K562 (cell line): ENCODE data around the gene COG7. TPM values are rescaled to one million over a fixed set of nuclear protein-coding genes. Genes with fewer than 3 reads are reported as not detected.

Experiments used
- ATAC-seq: fragments of 200-7000 bp; cut with Tn5 transposase; 3 replicates; pipeline ENCODE4 v1.9.1; 2020; ENCODE audit warnings: moderate library complexity
- BruUV-seq: library from RNA; stranded (reverse); fragments of 400-500 nt; replicated peaks from 2 replicates; lab custom pipeline; 2021; lab: Mats Ljungman, UMichigan
- CTCF ChIA-PET: fragments of 300-600 bp; formaldehyde crosslinking; extraction: SDS; loops from one replicate; lab custom pipeline; 2021; ENCODE audit warnings: low intra/inter-chr PET ratio; lab: Yijun Ruan, JAX
- POLR2A ChIA-PET: fragments of 300-600, 350-650 bp; sonication (Branson Sonifier 250); formaldehyde crosslinking; extraction: SDS; loops from one replicate; lab custom pipeline; 2021; ENCODE audit warnings: antibody characterized with exemption, inconsistent platforms; lab: Yijun Ruan, JAX
- DNase-seq, 4 experiments: peaks; one replicate each; pipeline versions ENCODE4 v3.0.0 to v3.0.0-alpha.2; 2011 to 2018; ENCODE audit warnings: low spot score in 3 of 4, mixed read lengths in 3 of 4; ENCODE audit errors: extremely low read depth in 1 of 4
- FAIRE-seq: peaks from 2 replicates; lab custom pipeline; 2011; peaks lifted over from hg19 to GRCh38; lab: Jason Lieb, UNC
- H2AFZ ChIP-seq: 2 replicates; pipeline ENCODE4 v1.6.0; 2011; ENCODE audit warnings: low read depth, low read length, control low read depth, inconsistent platforms
- H3K27ac ChIP-seq: fragments of 200-600 bp; 3 replicates; pipeline ENCODE4 v1.8.0; 2011; ENCODE audit warnings: low read depth, mild to moderate bottlenecking, control low read depth, inconsistent platforms, low read length, moderate library complexity, mixed read lengths; ENCODE audit errors: extremely low read depth
- H3K27me3 ChIP-seq, 2 experiments: fragments of 300-600 bp in 1 of 2; 2 replicates in 1 of 2; 3 replicates in 1 of 2; pipeline versions ENCODE4 v1.6.0 to v1.8.0; 2011; ENCODE audit warnings: inconsistent platforms in 2 of 2, low read length in 2 of 2, mild to moderate bottlenecking in 1 of 2, mixed read lengths in 1 of 2, moderate library complexity in 1 of 2; ENCODE audit not compliant: control insufficient read depth in 2 of 2, insufficient read depth in 2 of 2
- H3K36me3 ChIP-seq: fragments of 300-600 bp; 3 replicates; pipeline ENCODE4 v1.8.0; 2011; ENCODE audit warnings: mild to moderate bottlenecking, low read length, inconsistent platforms; ENCODE audit not compliant: control insufficient read depth, insufficient read depth
- H3K4me1 ChIP-seq, 2 experiments: fragments of 200-600 bp in 1 of 2; replicated peaks in 1 of 2; 2 replicates in 1 of 2; 3 replicates in 1 of 2; pipeline versions ENCODE4 v1.5.1 to v1.8.0; 2011; ENCODE audit warnings: inconsistent platforms in 2 of 2, low read length in 2 of 2, mild to moderate bottlenecking in 1 of 2, mixed read lengths in 1 of 2, moderate library complexity in 1 of 2; ENCODE audit not compliant: control insufficient read depth in 2 of 2, insufficient read depth in 2 of 2
- H3K4me2 ChIP-seq: 2 replicates; pipeline ENCODE4 v1.6.1; 2011; ENCODE audit warnings: low read length, control low read depth, inconsistent platforms, mixed read lengths; ENCODE audit not compliant: insufficient read depth
- H3K4me3 ChIP-seq: fragments of 200-600 bp; sonication (generic), shearing (Covaris generic); 2 replicates; pipeline ENCODE4 v1.5.1; 2016; ENCODE audit warnings: control low read depth, inconsistent platforms
- H3K79me2 ChIP-seq: fragments of 200-600 bp; 3 replicates; pipeline ENCODE4 v1.8.0; 2011; ENCODE audit warnings: low read length, inconsistent platforms; ENCODE audit not compliant: control insufficient read depth, insufficient read depth
- H3K9ac ChIP-seq, 2 experiments: 2 replicates each; pipeline versions ENCODE4 v1.6.0 to v1.6.1; 2011; ENCODE audit warnings: low read depth in 2 of 2, low read length in 2 of 2, control low read depth in 1 of 2, inconsistent platforms in 1 of 2, mild to moderate bottlenecking in 1 of 2, mixed read lengths in 1 of 2; ENCODE audit not compliant: insufficient read depth in 1 of 2
- H3K9me1 ChIP-seq: one replicate; pipeline ENCODE4 v1.6.0; 2011; ENCODE audit warnings: inconsistent platforms, mild to moderate bottlenecking, low read length, moderate library complexity; ENCODE audit not compliant: control insufficient read depth, insufficient read depth
- H3K9me3 ChIP-seq: replicated peaks from 2 replicates; pipeline ENCODE4 v1.5.1; 2011; ENCODE audit warnings: low read depth, low read length, inconsistent platforms; ENCODE audit not compliant: control insufficient read depth, insufficient read depth
- H4K20me1 ChIP-seq: replicated peaks from 2 replicates; pipeline ENCODE4 v1.6.1; 2011; ENCODE audit warnings: low read length, inconsistent platforms, mixed read lengths; ENCODE audit not compliant: control insufficient read depth, insufficient read depth
- CEBPB ChIP-seq: fragments of 450-650 bp; IDR thresholded peaks from 2 replicates; pipeline ENCODE4 v1.6.1; 2016; ENCODE audit warnings: missing genetic modification characterization, missing compliant biosample characterization
- HEY1 ChIP-seq: fragments of 250-450 bp; sonication (Bioruptor Pico); IDR thresholded peaks from 2 replicates; pipeline ENCODE4 v1.5.0; 2020; ENCODE audit warnings: mild to moderate bottlenecking, moderate library complexity, borderline replicate concordance
- MEF2D ChIP-seq: conservative IDR thresholded peaks from 2 replicates; pipeline ENCODE4 v1.6.1; 2016; ENCODE audit warnings: low read depth, missing genetic modification characterization, missing compliant biosample characterization
- NCOA1 ChIP-seq: fragments of 450-650 bp; IDR thresholded peaks from 2 replicates; pipeline ENCODE4 v1.6.1; 2016; ENCODE audit warnings: low read depth
- NCOA2 ChIP-seq, 2 experiments: fragments of 450-650 bp; IDR thresholded peaks; 2 replicates each; pipeline ENCODE4 v1.6.1; 2018; ENCODE audit warnings: mild to moderate bottlenecking in 2 of 2, moderate library complexity in 1 of 2; ENCODE audit not compliant: partially characterized antibody in 2 of 2
- POLR2G ChIP-seq: fragments of 200-400 bp; formaldehyde crosslinking; IDR thresholded peaks from 2 replicates; pipeline ENCODE4 v1.6.1; 2017; ENCODE audit warnings: low read depth, mild to moderate bottlenecking, antibody characterized with exemption, low read length, moderate library complexity
- POLR3A ChIP-seq: IDR thresholded peaks from 2 replicates; pipeline ENCODE4 v1.6.1; 2011; ENCODE audit warnings: borderline replicate concordance, mild to moderate bottlenecking, moderate library complexity; ENCODE audit not compliant: insufficient read length, insufficient read depth; ENCODE audit errors: extremely low read depth
- TAF1 ChIP-seq: IDR thresholded peaks from 2 replicates; pipeline ENCODE4 v1.6.1; 2011; ENCODE audit warnings: mild to moderate bottlenecking, low read length, moderate library complexity; ENCODE audit not compliant: insufficient read depth, control insufficient read depth, severe bottlenecking; ENCODE audit errors: extremely low read depth
- WGBS: fragments of 100-300 bp; shearing (Covaris generic); methylation state at CpG from one replicate; pipeline ENCODE4 v1.1.6; 2016; ENCODE audit warnings: low coverage, mixed read lengths; ENCODE audit not compliant: insufficient coverage; ENCODE audit errors: missing lambda C conversion rate; 5-methylcytosine and 5-hydroxymethylcytosine counted together
- in situ Hi-C: fragments of 300-500 bp; cut with MboI; formaldehyde crosslinking; loops from 4 replicates; pipeline ENCODE4 v1.15.0; 2018; ENCODE audit warnings: inconsistent platforms, mixed read lengths
- intact Hi-C: fragments of 100-400 bp; cut with micrococcal nuclease; formaldehyde crosslinking; loops from 2 replicates; pipeline ENCODE4 v1.14.2; 2022
- polyA plus RNA-seq, 8 experiments: library from polyadenylated mRNA; depleted of rRNA in 4 of 8; stranded (reverse) in 5 of 8; unstranded in 3 of 8; fragments of >200 nt; fragmentation: Nextera tagmentation in 2 of 8; fragmentation: Illumina TruSeq in 1 of 8; extraction: Ambion mirVana in 2 of 8; extraction: Trizol in 1 of 8; gene quantifications; 2 replicates each; pipeline versions ENCODE4 v1.2.1 to v1.2.3, GENCODE V29; 2011 to 2014; ENCODE audit warnings: inconsistent platforms in 1 of 8, missing spikeins in 1 of 8
- total RNA-seq, 7 experiments: library from RNA; depleted of rRNA in 6 of 7; stranded (reverse); fragments of >200 nt in 6 of 7; fragmentation: Illumina TruSeq in 2 of 7; extraction: Trizol in 2 of 7; gene quantifications; 2 replicates each; pipeline versions ENCODE4 v1.2.1 to v1.2.3, GENCODE V29; 2011 to 2021; ENCODE audit warnings: low replicate concordance in 1 of 7
- TF ChIP-seq, protein P1 (sequence below): fragments of 450-650 bp; IDR thresholded peaks from 2 replicates; pipeline ENCODE4 v1.6.1; 2016; ENCODE audit warnings: mild to moderate bottlenecking
- TF ChIP-seq, protein P2 (sequence below): sonication (generic); formaldehyde crosslinking; IDR thresholded peaks from 2 replicates; pipeline ENCODE4 v1.8.0; 2022; ENCODE audit warnings: missing genetic modification reagents, mild to moderate bottlenecking, moderate library complexity, borderline replicate concordance

The COG7 gene
- total and polyA plus RNA-seq, 9 of the 15 experiments (the other 6 are each of a cell fraction or from before 2014, with no cell fraction given) = 3.8 to 17.6 (median 13.4) TPM

DNA sequence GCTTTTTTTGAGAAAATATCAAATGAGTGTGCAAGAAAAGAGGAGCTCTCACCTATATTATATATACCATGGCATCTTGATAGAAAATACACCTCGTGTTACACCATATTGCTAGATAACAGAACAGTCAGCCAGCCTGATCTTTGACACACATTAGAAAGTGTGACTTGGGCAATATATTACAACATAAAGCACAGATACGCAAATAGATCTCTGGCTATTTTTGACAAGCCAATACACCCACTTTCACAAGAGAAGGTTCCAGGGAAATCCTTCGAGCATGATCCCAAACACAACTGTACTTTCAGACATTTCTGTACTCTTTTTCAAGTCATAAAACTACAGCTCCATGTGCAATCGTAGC lies 47.9 kb upstream of the COG7 start:
- DNase-seq = no peak
- no peaks in the 10 kb centered on the region for H3K27me3 ChIP-seq
- no peak overlapping the region for H3K27ac ChIP-seq
- no peak for ATAC-seq
- no peak overlapping the region for H3K4me2 ChIP-seq
- no peak overlapping the region for H2AFZ ChIP-seq
- FAIRE-seq = no peak
- peaks cover 59% of the 10 kb centered on the region for H4K20me1 ChIP-seq
- intact Hi-C loops = no loop called here
- TF ChIP-seq NCOA2 (IDR thresholded peaks at IDR 0.05; ENCODE audit: partially characterized antibody in 2 of 2) (no peak), CEBPB (tag) (0 out of 2 replicates have a peak, but pooled peaks have one; percentile 15), TAF1 (no peak), MEF2D (tag) (no peak)
- H3K9ac ChIP-seq = no peak overlapping the region
- ChIA-PET POLR2A (interaction anchor here (0.6 to 2.1 kb wide), 4 partner anchors 9 to 48 kb away, joined by 3 to 11 read pairs (median 6); partner anchors contain the start of genes COG7 and GGA2), CTCF (no interaction called here)
- H3K79me2 ChIP-seq = peaks cover 95% of the 10 kb centered on the region
- H3K9me3 ChIP-seq = no peaks in the 10 kb centered on the region
- no peak overlapping the region for H3K4me3 ChIP-seq
- H3K9me1 ChIP-seq = peaks cover 11% of the 10 kb centered on the region
- BruUV-seq = no TSS peak
- WGBS = 50% methylated on average over 4 of the region's 4 CpGs
- H3K36me3 ChIP-seq = peaks cover 48% of the 10 kb centered on the region
- in situ Hi-C loops = no loop called here
- peaks cover 30 to 47% of the 10 kb centered on the region in 2 experiments; a peak in 4 of 5 replicates for H3K4me1 ChIP-seq

DNA sequence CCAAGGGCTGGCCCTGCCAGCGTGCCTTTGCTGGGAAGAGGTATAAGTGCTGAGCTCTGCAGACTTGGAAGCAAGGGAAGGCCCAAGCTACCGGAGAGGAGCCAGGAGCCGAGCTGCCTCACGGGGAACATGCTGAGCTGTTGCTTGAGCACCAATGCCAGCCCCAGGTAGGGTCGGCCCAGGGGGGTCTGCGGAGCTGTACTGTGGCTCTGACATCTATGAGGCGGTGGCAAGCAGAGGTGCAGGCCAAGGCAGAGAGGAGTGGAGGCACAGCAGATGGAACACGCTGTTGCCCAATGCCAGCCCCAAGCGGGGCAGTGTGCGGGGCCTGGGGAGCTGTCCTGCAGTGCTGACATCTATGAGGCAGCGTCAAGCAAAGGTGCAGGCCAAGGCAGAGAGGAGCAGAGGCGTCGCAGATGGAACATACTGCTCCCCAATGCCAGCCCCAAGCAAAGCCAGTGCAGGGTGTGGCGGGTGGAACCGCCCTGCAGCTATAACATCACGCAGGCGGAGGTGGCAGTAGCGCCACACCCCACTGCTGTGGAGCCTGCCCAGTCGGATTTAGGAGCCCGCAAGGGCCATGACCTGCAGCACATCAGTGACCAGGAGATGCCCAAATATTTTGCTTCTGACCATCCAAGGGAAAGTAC lies 47.3 kb upstream of the COG7 start:
- ChIA-PET CTCF (no interaction called here), POLR2A (interaction anchor here (0.6 to 2.1 kb wide), 6 partner anchors 9 to 48 kb away, joined by 3 to 11 read pairs (median 3); partner anchors contain the start of genes COG7 and GGA2)
- H4K20me1 ChIP-seq = peaks cover 54% of the 10 kb centered on the region
- H2AFZ ChIP-seq = no peak overlapping the region
- no peaks in the 10 kb centered on the region for H3K9me3 ChIP-seq
- intact Hi-C loops = no loop called here
- ATAC-seq (no peak), FAIRE-seq (no peak), DNase-seq (no peak)
- H3K36me3 ChIP-seq = peaks cover 53% of the 10 kb centered on the region
- H3K27ac ChIP-seq = no peak overlapping the region
- H3K79me2 ChIP-seq = peaks cover 94% of the 10 kb centered on the region
- in situ Hi-C loops = no loop called here
- H3K4me3 ChIP-seq = no peak overlapping the region
- 90% methylated on average over 18 of the region's 20 CpGs for WGBS
- peak overlapping the region in 1 of 2 experiments; percentile 53; a peak in 2 of 4 replicates for H3K9ac ChIP-seq
- BruUV-seq = no TSS peak
- no peak overlapping the region for H3K4me2 ChIP-seq
- H3K4me1 ChIP-seq = peaks cover 25 to 47% of the 10 kb centered on the region in 2 experiments; a peak in 4 of 5 replicates
- H3K9me1 ChIP-seq = peaks cover 10% of the 10 kb centered on the region
- no peaks in the 10 kb centered on the region for H3K27me3 ChIP-seq
- TF ChIP-seq, protein P1, sequence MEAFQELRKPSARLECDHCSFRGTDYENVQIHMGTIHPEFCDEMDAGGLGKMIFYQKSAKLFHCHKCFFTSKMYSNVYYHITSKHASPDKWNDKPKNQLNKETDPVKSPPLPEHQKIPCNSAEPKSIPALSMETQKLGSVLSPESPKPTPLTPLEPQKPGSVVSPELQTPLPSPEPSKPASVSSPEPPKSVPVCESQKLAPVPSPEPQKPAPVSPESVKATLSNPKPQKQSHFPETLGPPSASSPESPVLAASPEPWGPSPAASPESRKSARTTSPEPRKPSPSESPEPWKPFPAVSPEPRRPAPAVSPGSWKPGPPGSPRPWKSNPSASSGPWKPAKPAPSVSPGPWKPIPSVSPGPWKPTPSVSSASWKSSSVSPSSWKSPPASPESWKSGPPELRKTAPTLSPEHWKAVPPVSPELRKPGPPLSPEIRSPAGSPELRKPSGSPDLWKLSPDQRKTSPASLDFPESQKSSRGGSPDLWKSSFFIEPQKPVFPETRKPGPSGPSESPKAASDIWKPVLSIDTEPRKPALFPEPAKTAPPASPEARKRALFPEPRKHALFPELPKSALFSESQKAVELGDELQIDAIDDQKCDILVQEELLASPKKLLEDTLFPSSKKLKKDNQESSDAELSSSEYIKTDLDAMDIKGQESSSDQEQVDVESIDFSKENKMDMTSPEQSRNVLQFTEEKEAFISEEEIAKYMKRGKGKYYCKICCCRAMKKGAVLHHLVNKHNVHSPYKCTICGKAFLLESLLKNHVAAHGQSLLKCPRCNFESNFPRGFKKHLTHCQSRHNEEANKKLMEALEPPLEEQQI = no peak
- TF ChIP-seq POLR3A (no peak), HEY1 (CRISPR knock-in tag) (no peak), NCOA1 (no peak), POLR2G (peak; percentile 24; the same call in 1 of the 2 replicates)
- TF ChIP-seq, protein P2, sequence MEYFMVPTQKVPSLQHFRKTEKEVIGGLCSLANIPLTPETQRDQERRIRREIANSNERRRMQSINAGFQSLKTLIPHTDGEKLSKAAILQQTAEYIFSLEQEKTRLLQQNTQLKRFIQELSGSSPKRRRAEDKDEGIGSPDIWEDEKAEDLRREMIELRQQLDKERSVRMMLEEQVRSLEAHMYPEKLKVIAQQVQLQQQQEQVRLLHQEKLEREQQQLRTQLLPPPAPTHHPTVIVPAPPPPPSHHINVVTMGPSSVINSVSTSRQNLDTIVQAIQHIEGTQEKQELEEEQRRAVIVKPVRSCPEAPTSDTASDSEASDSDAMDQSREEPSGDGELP = no peak
